KG1 (cell line): ENCODE results near the gene ARL2BP.
"Not testable (repeated sequence)": the region's sequence is repeated elsewhere in the genome, so short reads cannot be mapped to it uniquely, and the experiment has no call there.

Experiments used
- DNase-seq: peaks from one replicate; lab custom pipeline; 2025; lab: John Stamatoyannopoulos, UW

ARL2BP gene

DNA sequence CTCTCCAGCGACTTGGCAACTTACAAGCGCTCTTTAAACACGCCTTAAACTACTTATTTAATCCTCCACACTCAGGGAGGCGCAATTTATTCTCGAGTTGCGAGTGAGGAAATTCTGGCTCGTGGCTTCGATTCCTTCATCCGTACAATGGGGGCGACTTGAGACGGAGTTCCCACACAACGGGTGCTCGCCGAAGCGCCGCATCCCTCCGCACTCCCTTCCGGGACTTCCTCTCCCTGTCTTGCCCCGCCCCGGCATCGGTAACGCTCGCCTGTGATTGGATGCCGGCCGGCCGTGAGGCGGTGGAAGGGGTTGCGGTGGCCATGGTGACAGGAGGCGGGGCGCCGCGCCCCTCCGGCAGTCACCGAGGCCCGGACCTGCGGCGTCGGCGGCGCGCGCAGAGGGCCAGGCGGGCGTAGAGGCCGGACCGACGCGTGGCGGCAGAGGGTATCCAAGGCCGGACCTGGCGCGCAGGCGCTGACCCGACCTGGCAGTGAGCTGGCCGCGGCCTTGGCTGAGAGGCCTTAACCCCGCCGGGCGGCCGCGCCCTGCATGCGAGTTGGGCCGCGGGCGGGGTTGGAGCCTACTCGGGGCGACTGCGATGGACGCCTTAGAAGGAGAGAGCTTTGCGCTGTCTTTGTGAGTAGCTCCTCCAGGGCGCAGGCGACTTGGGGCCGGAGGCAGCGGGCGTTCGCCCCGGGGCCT lies at the start of gene ARL2BP:
ARL2BP (plus strand) TSS at position 493 of the 705 bp plus-strand sequence; CDS start at position 602, 109 bp downstream.
- DNase-seq = peak; percentile 89

DNA sequence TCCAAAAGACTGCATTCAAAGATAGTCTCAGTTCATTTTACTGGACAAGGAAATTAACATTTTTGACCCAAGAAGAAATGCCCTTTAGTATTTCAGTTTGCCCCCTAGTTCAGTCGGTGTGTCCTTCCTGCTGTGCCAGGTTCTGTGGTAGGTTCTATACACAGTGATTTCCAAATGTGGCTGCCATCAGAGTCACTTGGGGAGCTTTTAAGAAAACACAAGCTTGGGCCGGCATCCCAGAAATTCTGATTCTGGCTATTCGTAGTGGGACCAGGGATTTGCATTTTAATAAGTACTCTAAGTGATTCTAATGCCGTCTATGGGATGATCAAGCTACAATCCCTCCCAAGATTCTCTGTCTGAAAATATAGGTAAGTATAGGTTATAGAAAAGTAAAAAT lies 48.8 kb upstream of the ARL2BP start:
- no peak for DNase-seq

- no peak for DNase-seq
Measured at GRCh38 chr16:57196753-57197152, 48.3 kb upstream of the ARL2BP start.

GRCh38 chr16:57200321-57200720 lies 44.7 kb upstream of the ARL2BP start:
- DNase-seq = not testable (repeated sequence)

DNA sequence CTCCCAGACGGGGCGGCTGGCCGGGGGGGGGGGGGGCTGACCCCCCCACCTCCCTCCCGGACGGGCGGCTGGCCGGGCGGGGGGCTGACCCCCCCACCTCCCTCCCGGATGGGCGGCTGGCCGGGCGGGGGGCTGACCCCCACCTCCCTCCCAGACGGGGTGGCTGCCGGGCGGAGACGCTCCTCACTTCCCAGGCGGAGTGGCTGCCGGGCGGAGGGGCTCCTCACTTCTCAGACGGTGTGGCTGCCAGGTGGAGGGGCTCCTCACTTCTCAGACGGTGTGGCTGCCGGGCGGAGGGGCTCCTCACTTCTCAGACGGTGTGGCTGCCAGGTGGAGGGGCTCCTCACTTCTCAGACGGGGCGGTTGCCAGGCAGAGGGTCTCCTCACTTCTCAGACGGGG lies 44.1 kb upstream of the ARL2BP start:
- DNase-seq = not testable (repeated sequence)

DNA sequence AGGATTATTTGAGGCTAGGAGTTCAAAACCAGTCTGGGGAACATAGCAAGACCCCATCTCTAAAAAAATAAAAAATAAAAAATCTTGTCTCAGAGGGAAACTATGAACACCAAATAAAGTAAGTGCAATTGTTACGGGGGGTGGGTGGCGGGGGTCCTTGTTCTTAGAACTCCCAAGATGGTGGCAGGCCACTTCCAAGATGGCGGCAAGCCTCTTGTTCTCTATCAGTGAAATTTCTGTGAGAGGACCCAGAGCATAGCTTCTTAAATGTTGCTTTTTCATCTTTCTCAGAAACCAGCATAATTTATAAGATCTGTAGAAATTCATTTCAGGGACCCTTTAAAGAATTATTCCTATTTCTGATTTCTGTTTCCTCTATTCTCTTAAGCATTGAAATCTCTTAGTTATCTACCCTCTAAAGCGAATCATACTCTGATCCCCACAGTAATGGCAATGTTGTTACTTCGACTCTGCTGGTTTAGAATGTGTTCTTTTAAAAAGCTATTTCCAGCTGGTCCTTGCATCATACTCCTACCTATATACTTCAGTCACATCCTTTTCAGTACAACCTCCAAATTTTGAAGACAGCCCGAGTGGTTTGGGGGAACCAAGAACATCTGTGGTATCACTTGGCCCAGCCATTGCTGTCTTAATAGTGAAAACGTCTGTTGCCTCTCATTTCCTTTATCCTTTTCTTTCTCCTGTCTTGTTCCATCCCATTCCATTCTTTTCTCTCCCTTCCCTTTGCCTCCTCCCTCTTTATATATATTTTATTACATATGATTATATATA lies 42.8 kb upstream of the ARL2BP start:
- DNase-seq = no peak

- no peak for DNase-seq
Measured at GRCh38 chr16:57203451-57203850, 41.6 kb upstream of the ARL2BP start.

- DNase-seq = no peak
Measured at GRCh38 chr16:57204675-57205074, 40.4 kb upstream of the ARL2BP start.

GRCh38 chr16:57208926-57209325 lies 36.1 kb upstream of the ARL2BP start:
- DNase-seq = no peak

DNA sequence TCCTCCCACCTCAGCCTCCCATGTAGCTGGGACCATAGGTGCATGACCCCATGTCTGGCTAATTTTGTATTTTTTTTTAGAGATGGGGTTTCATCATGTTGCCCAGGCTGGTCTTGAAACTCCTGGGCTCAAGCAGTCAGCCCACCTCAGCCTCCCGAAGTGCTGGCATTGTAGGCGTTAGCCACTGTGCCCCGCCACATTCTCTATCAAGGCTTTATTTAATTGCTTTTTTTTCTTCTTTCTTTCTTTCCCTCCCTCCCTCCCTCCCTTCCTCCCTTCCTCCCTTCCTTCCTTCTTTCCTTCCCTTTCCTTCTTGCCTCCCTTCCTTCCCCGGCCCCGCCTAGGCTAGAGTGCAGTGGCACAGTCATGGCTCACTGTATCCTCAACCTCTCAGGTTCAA lies 35.3 kb upstream of the ARL2BP start:
- no peak for DNase-seq

- no peak for DNase-seq
Measured at GRCh38 chr16:57213462-57213861, 31.6 kb upstream of the ARL2BP start.

DNA sequence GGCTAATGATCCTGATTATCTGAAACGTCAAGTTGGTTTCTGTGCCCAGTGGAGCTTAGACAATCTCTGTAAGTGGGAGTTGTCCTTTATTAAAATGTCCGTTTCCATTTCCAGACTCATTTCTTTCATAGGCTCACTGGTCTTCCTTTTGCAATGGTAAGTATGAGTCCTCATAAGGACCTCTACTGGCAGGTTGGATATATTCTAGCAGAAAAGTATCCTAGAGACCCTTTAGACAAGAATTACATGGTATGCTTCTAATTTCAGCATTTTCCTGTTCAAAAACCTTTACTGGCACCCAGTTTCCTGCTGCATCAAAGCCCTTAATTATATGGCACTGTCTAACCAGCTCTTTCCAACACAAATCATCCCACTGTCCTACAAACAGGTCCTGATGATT lies 28.1 kb upstream of the ARL2BP start:
- DNase-seq = no peak

GRCh38 chr16:57223057-57223456 lies 22.0 kb upstream of the ARL2BP start:
- DNase-seq = no peak

GRCh38 chr16:57224651-57225335 lies 20.3 kb upstream of the ARL2BP start:
- DNase-seq = no peak

GRCh38 chr16:57225978-57226377 lies 19.1 kb upstream of the ARL2BP start:
- no peak for DNase-seq

GRCh38 chr16:57226701-57227621 lies 18.1 kb upstream of the ARL2BP start:
- no peak for DNase-seq

DNA sequence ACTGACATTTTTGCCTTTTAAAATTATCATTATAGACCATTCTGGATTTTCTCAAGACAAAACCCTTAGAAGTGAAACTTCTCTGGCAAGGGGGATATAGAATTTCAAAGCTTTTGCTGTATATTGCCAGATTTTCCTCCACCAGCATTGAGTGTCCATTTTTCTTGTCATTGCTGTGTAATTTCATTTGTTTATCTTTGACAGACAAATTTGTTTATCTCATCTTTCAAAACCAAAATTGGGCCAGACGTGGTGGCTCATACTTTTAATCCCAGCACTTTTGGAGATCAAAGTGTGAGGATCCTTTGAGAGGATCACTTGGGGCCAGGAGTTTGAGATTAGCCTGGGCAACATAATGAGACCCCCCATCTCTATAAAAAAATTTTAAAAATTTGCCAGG lies 16.0 kb upstream of the ARL2BP start:
- DNase-seq = no peak

DNA sequence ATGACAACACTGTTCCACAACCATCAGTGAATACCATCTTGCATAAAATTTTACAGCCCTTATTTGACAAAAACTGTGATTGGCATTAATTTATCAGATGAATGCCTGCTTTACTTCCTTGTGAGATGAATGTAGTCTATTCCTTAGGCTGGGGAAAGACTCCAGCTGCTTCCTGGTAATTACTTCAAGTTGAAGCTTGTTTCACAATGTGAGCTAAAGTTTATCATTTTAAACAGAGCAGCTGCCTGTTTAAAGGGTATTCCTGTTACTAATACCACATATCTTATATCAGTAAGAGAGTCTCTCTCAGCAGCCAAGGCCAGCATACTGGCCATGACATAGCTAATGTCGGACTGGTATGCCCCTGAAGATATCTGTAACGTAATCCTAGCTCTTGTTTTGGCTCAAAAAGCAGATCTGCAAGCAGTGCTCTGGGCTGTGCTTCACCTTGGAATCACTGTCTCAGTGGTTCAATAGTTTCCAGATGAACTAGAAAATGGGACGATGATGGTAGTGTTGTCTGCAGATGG lies 13.2 kb upstream of the ARL2BP start:
- no peak for DNase-seq

- no peak for DNase-seq
Measured at GRCh38 chr16:57233944-57234706, 10.9 kb upstream of the ARL2BP start.

- DNase-seq = no peak
Measured at GRCh38 chr16:57234707-57235092, 10.4 kb upstream of the ARL2BP start.
